Naive thymus-derived CD4-positive, alpha-beta T cell (primary cell): ENCODE results near the gene ZNF423. TPM values are rescaled to one million over a fixed set of nuclear protein-coding genes. Genes with fewer than 3 reads are reported as not detected.
"Not testable (repeated sequence)": the region's sequence is repeated elsewhere in the genome, so short reads cannot be mapped to it uniquely, and the experiment has no call there.

Experiments used
- ATAC-seq: fragments of 150-1000 bp; cut with Tn5 transposase; 2 replicates; pipeline ENCODE4 v1.10.0; 2021; ENCODE audit warnings: mild to moderate bottlenecking, moderate library complexity
- CTCF ChIA-PET: fragments of 350-600 bp; sonication (Branson Sonifier 250); formaldehyde crosslinking; loops from one replicate; lab custom pipeline; 2021; ENCODE audit warnings: antibody characterized with exemption; lab: Charles Lee
- POLR2A ChIA-PET: fragments of 350-600 bp; sonication (Branson Sonifier 250); formaldehyde crosslinking; loops from one replicate; lab custom pipeline; 2021; ENCODE audit warnings: antibody characterized with exemption, inconsistent platforms; lab: Charles Lee
- DNase-seq, 9 donors: peaks; one replicate each; pipeline versions ENCODE4 v3.0.0 to v3.0.0-alpha.2; 2020 to 2022; ENCODE audit warnings: mixed read lengths in 1 of 9
- H3K27ac ChIP-seq: one replicate; pipeline ENCODE4 v1.7.0; 2013; ENCODE audit warnings: mild to moderate bottlenecking, low read depth, low read length, moderate library complexity
- H3K27me3 ChIP-seq, 2 donors: one replicate each; pipeline ENCODE4 v1.7.0; 2013; ENCODE audit warnings: low read length in 2 of 2, mild to moderate bottlenecking in 2 of 2, moderate library complexity in 2 of 2; ENCODE audit not compliant: control insufficient read depth in 2 of 2, insufficient read depth in 2 of 2
- H3K36me3 ChIP-seq, 3 experiments: 1 replicate in 2 of 3; 2 replicates in 1 of 3; pipeline ENCODE4 v1.7.0; 2013; ENCODE audit warnings: low read length in 3 of 3, mild to moderate bottlenecking in 3 of 3, moderate library complexity in 1 of 3; ENCODE audit not compliant: insufficient read depth in 3 of 3, control insufficient read depth in 2 of 3
- H3K4me1 ChIP-seq, 2 donors: one replicate each; pipeline ENCODE4 v1.7.0; 2013; ENCODE audit warnings: low read length in 2 of 2, mild to moderate bottlenecking in 2 of 2, moderate library complexity in 1 of 2; ENCODE audit not compliant: control insufficient read depth in 2 of 2, insufficient read depth in 2 of 2
- H3K4me3 ChIP-seq: 2 replicates; pipeline ENCODE4 v1.7.0; 2013; ENCODE audit warnings: mild to moderate bottlenecking, low read length
- H3K9me3 ChIP-seq, 3 experiments: 1 replicate in 2 of 3; 2 replicates in 1 of 3; pipeline ENCODE4 v1.7.0; 2013; ENCODE audit warnings: low read length in 3 of 3; ENCODE audit not compliant: control insufficient read depth in 2 of 3
- H3K27ac Mint-ChIP-seq, 9 donors: one replicate each; pipeline ENCODE4 v1.8.0; 2020 to 2022; ENCODE audit warnings: mixed read lengths in 9 of 9, mild to moderate bottlenecking in 8 of 9, moderate library complexity in 5 of 9, inconsistent platforms in 2 of 9
- H3K27me3 Mint-ChIP-seq, 5 donors: one replicate each; pipeline ENCODE4 v1.8.0; 2021 to 2022; ENCODE audit warnings: mixed read lengths in 5 of 5, mild to moderate bottlenecking in 1 of 5
- H3K36me3 Mint-ChIP-seq, 5 donors: one replicate each; pipeline ENCODE4 v1.8.0; 2020 to 2022; ENCODE audit warnings: mixed read lengths in 5 of 5, mild to moderate bottlenecking in 3 of 5, inconsistent platforms in 1 of 5
- H3K4me1 Mint-ChIP-seq, 7 donors: one replicate each; pipeline ENCODE4 v1.8.0; 2020 to 2022; ENCODE audit warnings: mixed read lengths in 7 of 7, mild to moderate bottlenecking in 3 of 7, inconsistent platforms in 1 of 7
- H3K4me3 Mint-ChIP-seq, 10 donors: one replicate each; pipeline ENCODE4 v1.8.0; 2020 to 2022; ENCODE audit warnings: mild to moderate bottlenecking in 10 of 10, mixed read lengths in 10 of 10, moderate library complexity in 6 of 10, inconsistent platforms in 2 of 10
- H3K9me3 Mint-ChIP-seq, 11 donors: one replicate each; pipeline ENCODE4 v1.8.0; 2020 to 2022; ENCODE audit warnings: mixed read lengths in 11 of 11, mild to moderate bottlenecking in 4 of 11, inconsistent platforms in 1 of 11, moderate library complexity in 1 of 11
- intact Hi-C, 2 donors: fragments of 100-400 bp; cut with micrococcal nuclease; formaldehyde crosslinking; loops; one replicate each; pipeline ENCODE4 v1.15.1; 2023
- polyA plus RNA-seq, 2 donors: library from polyadenylated mRNA; unstranded; fragments of 300-500 nt; fragmentation: Illumina TruSeq; gene quantifications; one replicate each; pipeline ENCODE4 v1.2.3, GENCODE V29; 2021
- total RNA-seq, 6 experiments: library from RNA in 5 of 6; stranded (reverse) in 5 of 6; gene quantifications; 1 replicate in 5 of 6; 2 replicates in 1 of 6; pipeline ENCODE4 v1.2.3 and lab custom pipeline; 2021 to 2026

ZNF423 gene
- total and polyA plus RNA-seq, 7 experiments from 2014 or later = not detected

- Histone ChIP-seq H3K36me3 (no peaks in the 10 kb centered on the region), H3K4me3 (no peak overlapping the region), H3K27me3 (no peaks in the 10 kb centered on the region), H3K9me3 (no peaks in the 10 kb centered on the region), H3K4me1 (no peaks in the 10 kb centered on the region), H3K27ac (no peak overlapping the region)
- CTCF ChIA-PET = no interaction called here
- peaks cover 0 to 2% (median 0%) of the 10 kb centered on the region in 11 donors for H3K9me3 Mint-ChIP-seq
- no peak overlapping the region for H3K27ac Mint-ChIP-seq
- no peak for ATAC-seq
- intact Hi-C loops = no loop called here
- no peaks in the 10 kb centered on the region for H3K4me1 Mint-ChIP-seq
- no peak overlapping the region for H3K4me3 Mint-ChIP-seq
- H3K27me3 Mint-ChIP-seq = peaks cover 0 to 34% (median 28%) of the 10 kb centered on the region in 5 donors
- POLR2A ChIA-PET = no interaction called here
- DNase-seq = no peak
- no peaks in the 10 kb centered on the region for H3K36me3 Mint-ChIP-seq
These were observed 27.4 kb upstream of the ZNF423 start for GRCh38 chr16:49883076-49884014.

GRCh38 chr16:49881890-49882289 lies 26.0 kb upstream of the ZNF423 start:
- Histone ChIP-seq H3K27ac (no peak overlapping the region), H3K9me3 (no peaks in the 10 kb centered on the region), H3K27me3 (peaks cover 0 to 3% of the 10 kb centered on the region in 2 donors), H3K36me3 (no peaks in the 10 kb centered on the region), H3K4me3 (no peak overlapping the region), H3K4me1 (no peaks in the 10 kb centered on the region)
- POLR2A ChIA-PET = no interaction called here
- intact Hi-C loops = no loop called here
- Mint-ChIP-seq H3K36me3 (no peaks in the 10 kb centered on the region), H3K4me3 (no peak overlapping the region), H3K27ac (no peak overlapping the region), H3K27me3 (peaks cover 12 to 47% (median 41%) of the 10 kb centered on the region in 5 donors), H3K9me3 (peaks cover 0 to 2% (median 0%) of the 10 kb centered on the region in 11 donors), H3K4me1 (no peaks in the 10 kb centered on the region)
- CTCF ChIA-PET = no interaction called here
- DNase-seq = no peak
- no peak for ATAC-seq

- H3K36me3 ChIP-seq, H3K9me3 Mint-ChIP-seq, intact Hi-C loops, H3K36me3 Mint-ChIP-seq, POLR2A ChIA-PET, H3K4me3 ChIP-seq, H3K27ac Mint-ChIP-seq, ATAC-seq, H3K27ac ChIP-seq, DNase-seq, H3K4me1 ChIP-seq, H3K4me1 Mint-ChIP-seq, H3K9me3 ChIP-seq, H3K4me3 Mint-ChIP-seq, H3K27me3 ChIP-seq: not testable (repeated sequence)
- H3K27me3 Mint-ChIP-seq = peaks cover 29 to 59% (median 43%) of the 10 kb centered on the region in 5 donors
- CTCF ChIA-PET = interaction anchor here (0.6 kb wide), 1 partner anchor 8 kb away, joined by 3 read pairs; no protein-coding TSS in a partner anchor
These were observed 22.6 kb upstream of the ZNF423 start for GRCh38 chr16:49878540-49878939.

GRCh38 chr16:49876716-49877129 lies 20.8 kb upstream of the ZNF423 start:
- peaks cover 0 to 3% of the 10 kb centered on the region in 2 donors for H3K27me3 ChIP-seq
- H3K4me1 Mint-ChIP-seq = peaks cover 0 to 2% (median 0%) of the 10 kb centered on the region in 7 donors
- H3K27me3 Mint-ChIP-seq = peaks cover 35 to 63% (median 43%) of the 10 kb centered on the region in 5 donors
- intact Hi-C loops = loop anchor here in 1 of 2 donors (1.0 kb wide), 1 partner anchor 468 kb away; no protein-coding TSS in a partner anchor
- CTCF ChIA-PET = interaction anchor here (0.6 to 1.6 kb wide), 2 partner anchors 19 to 105 kb away, joined by 3 to 8 read pairs; no protein-coding TSS in a partner anchor
- no peaks in the 10 kb centered on the region for H3K36me3 ChIP-seq
- POLR2A ChIA-PET = no interaction called here
- no peak overlapping the region for H3K4me3 ChIP-seq
- peaks cover 0 to 2% (median 0%) of the 10 kb centered on the region in 11 donors for H3K9me3 Mint-ChIP-seq
- DNase-seq (peak in 1 of 9 donors; percentile 57), ATAC-seq (peak; percentile 45)
- H3K4me1 ChIP-seq = no peaks in the 10 kb centered on the region
- H3K9me3 ChIP-seq = no peaks in the 10 kb centered on the region
- H3K36me3 Mint-ChIP-seq = no peaks in the 10 kb centered on the region
- H3K27ac ChIP-seq = no peak overlapping the region
- H3K27ac Mint-ChIP-seq = no peak overlapping the region
- H3K4me3 Mint-ChIP-seq = no peak overlapping the region

- Histone ChIP-seq H3K9me3 (no peaks in the 10 kb centered on the region), H3K36me3 (no peaks in the 10 kb centered on the region), H3K27ac (no peak overlapping the region), H3K4me1 (no peaks in the 10 kb centered on the region), H3K4me3 (no peak overlapping the region), H3K27me3 (peaks cover 0 to 3% of the 10 kb centered on the region in 2 donors)
- intact Hi-C loops = loop anchor here in 1 of 2 donors (1.0 kb wide), 1 partner anchor 468 kb away; no protein-coding TSS in a partner anchor
- Mint-ChIP-seq H3K27ac (no peak overlapping the region), H3K36me3 (no peaks in the 10 kb centered on the region), H3K27me3 (peaks cover 35 to 59% (median 40%) of the 10 kb centered on the region in 5 donors), H3K4me1 (peaks cover 0 to 2% (median 0%) of the 10 kb centered on the region in 7 donors), H3K4me3 (no peak overlapping the region), H3K9me3 (peaks cover 0 to 2% (median 0%) of the 10 kb centered on the region in 11 donors)
- CTCF ChIA-PET = interaction anchor here (1.6 kb wide), 1 partner anchor 18 kb away, joined by 8 read pairs; no protein-coding TSS in a partner anchor
- POLR2A ChIA-PET = no interaction called here
- no peak for DNase-seq
- ATAC-seq = no peak
These were observed 20.1 kb upstream of the ZNF423 start for GRCh38 chr16:49875806-49876715.

GRCh38 chr16:49874613-49875237 lies 18.8 kb upstream of the ZNF423 start:
- Histone ChIP-seq H3K4me3 (no peak overlapping the region), H3K36me3 (no peaks in the 10 kb centered on the region), H3K27ac (no peak overlapping the region), H3K27me3 (peaks cover 0 to 3% of the 10 kb centered on the region in 2 donors), H3K9me3 (no peaks in the 10 kb centered on the region), H3K4me1 (no peaks in the 10 kb centered on the region)
- ChIA-PET POLR2A (no interaction called here), CTCF (no interaction called here)
- H3K27ac Mint-ChIP-seq = no peak overlapping the region
- ATAC-seq = no peak
- peaks cover 28 to 48% (median 33%) of the 10 kb centered on the region in 5 donors for H3K27me3 Mint-ChIP-seq
- H3K36me3 Mint-ChIP-seq = no peaks in the 10 kb centered on the region
- no peak overlapping the region for H3K4me3 Mint-ChIP-seq
- H3K9me3 Mint-ChIP-seq = peaks cover 0 to 2% (median 0%) of the 10 kb centered on the region in 11 donors
- intact Hi-C loops = no loop called here
- H3K4me1 Mint-ChIP-seq = peaks cover 0 to 2% (median 0%) of the 10 kb centered on the region in 7 donors
- no peak for DNase-seq
